Measurements from ENCODE around the gene OR56B4. TPM values are rescaled to one million over a fixed set of nuclear protein-coding genes. Genes with fewer than 3 reads are reported as not detected.

The OR56B4 gene
- total RNA-seq, 1 donor from 2014 or later: not detected

DNA sequence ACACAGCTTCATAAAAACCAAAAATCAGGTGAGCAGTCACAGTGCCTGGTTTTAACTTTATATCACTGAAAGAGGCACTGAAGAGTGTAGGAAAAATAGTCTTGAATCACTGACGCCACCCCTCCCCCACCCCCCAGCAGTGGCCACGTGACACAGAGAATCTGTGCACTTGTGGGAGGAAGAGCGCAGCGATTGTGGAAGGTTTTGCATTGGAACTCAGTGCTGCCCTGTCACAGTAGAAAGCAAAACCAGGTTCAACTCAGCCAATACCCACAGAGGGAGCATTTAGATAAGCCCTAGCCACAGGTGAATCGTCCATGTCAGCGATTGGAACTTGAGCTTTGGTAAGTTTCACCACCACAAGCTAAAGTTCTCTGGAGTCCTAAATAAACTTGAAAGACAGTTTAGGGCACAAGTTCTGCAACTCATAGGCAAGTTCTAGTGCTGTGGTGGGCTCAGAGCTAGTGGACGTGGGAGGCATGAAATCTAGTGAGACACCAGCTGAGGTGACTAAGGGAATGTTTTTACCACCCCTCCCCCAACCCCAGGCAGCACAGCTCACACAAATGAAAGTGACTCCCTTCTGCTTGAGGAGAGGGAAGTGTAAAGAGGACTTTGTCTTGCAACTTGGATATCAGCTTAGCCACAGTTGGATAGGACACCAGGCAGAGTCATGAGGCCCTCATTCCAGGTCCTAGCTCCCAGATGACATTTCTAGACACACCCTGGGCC, 49.3 kb downstream of the OR56B4 start:
- Mint-ChIP-seq H3K27me3 (ENCODE audit: insufficient read depth, low read depth) (no peaks in the 10 kb centered on the region), H3K9me3 (no peaks in the 10 kb centered on the region), H3K27ac (no peak overlapping the region), H3K36me3 (no peaks in the 10 kb centered on the region), H3K4me1 (peaks cover 4% of the 10 kb centered on the region), H3K4me3 (no peak overlapping the region)
- H3K27me3 ChIP-seq: no peaks in the 10 kb centered on the region
- no peaks in the 10 kb centered on the region for H3K36me3 ChIP-seq
- no peak for DNase-seq (ENCODE audit: low spot score)
- H2AFZ ChIP-seq (replicated peaks): no peak overlapping the region
- H3K9ac ChIP-seq: no peak overlapping the region
- no peak overlapping the region for H3K4me2 ChIP-seq
- H4K20me1 ChIP-seq (ENCODE audit: low read depth): no peaks in the 10 kb centered on the region
- TF ChIP-seq, protein P1, sequence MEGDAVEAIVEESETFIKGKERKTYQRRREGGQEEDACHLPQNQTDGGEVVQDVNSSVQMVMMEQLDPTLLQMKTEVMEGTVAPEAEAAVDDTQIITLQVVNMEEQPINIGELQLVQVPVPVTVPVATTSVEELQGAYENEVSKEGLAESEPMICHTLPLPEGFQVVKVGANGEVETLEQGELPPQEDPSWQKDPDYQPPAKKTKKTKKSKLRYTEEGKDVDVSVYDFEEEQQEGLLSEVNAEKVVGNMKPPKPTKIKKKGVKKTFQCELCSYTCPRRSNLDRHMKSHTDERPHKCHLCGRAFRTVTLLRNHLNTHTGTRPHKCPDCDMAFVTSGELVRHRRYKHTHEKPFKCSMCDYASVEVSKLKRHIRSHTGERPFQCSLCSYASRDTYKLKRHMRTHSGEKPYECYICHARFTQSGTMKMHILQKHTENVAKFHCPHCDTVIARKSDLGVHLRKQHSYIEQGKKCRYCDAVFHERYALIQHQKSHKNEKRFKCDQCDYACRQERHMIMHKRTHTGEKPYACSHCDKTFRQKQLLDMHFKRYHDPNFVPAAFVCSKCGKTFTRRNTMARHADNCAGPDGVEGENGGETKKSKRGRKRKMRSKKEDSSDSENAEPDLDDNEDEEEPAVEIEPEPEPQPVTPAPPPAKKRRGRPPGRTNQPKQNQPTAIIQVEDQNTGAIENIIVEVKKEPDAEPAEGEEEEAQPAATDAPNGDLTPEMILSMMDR (IDR thresholded peaks at IDR 0.05): no peak
- TF ChIP-seq EZH2 (IDR thresholded peaks at IDR 0.05) (no peak), EZH2phosphoT487 (IDR thresholded peaks at IDR 0.05) (no peak)
- H3K4me1 ChIP-seq: no peaks in the 10 kb centered on the region
- no peak overlapping the region for H3K27ac ChIP-seq
- H3K79me2 ChIP-seq (ENCODE audit: low read depth): no peaks in the 10 kb centered on the region
- no peaks in the 10 kb centered on the region for H3K9me3 ChIP-seq (ENCODE audit: low read depth)
- H3F3A ChIP-seq (ENCODE audit: low read depth): no peaks in the 10 kb centered on the region
- no peak overlapping the region for H3K4me3 ChIP-seq

Other genes starting within 250 kb of the OR56B4 start
- 0.46 TPM in 1 of 2 replicates, not detected in the other for gene OR52E8, start 250.0 kb upstream of the OR56B4 start, total RNA-seq (ENCODE audit: low replicate concordance)
- not detected in 2 replicates for gene OR52E4, start 227.1 kb upstream of the OR56B4 start, total RNA-seq (ENCODE audit: low replicate concordance)
- not detected in 2 replicates for gene OR52E5, start 214.5 kb upstream of the OR56B4 start, total RNA-seq (ENCODE audit: low replicate concordance)
- gene OR56A3, start 165.4 kb upstream of the OR56B4 start, total RNA-seq (ENCODE audit: low replicate concordance): not detected in 2 replicates
- gene OR56A5, start 139.2 kb upstream of the OR56B4 start, total RNA-seq (ENCODE audit: low replicate concordance): 0.40 TPM in 1 of 2 replicates, not detected in the other
- 2.3 TPM in 1 of 2 replicates, not detected in the other for gene OR52L1, start 120.7 kb upstream of the OR56B4 start, total RNA-seq (ENCODE audit: low replicate concordance)
- gene OR56A4, start 100.7 kb upstream of the OR56B4 start, total RNA-seq (ENCODE audit: low replicate concordance): 0.30 and 0.62 TPM in 2 replicates
- gene OR56A1, start 76.9 kb upstream of the OR56B4 start, total RNA-seq (ENCODE audit: low replicate concordance): 0.87 and 1.8 TPM in 2 replicates
- gene OR52B2, start 62.6 kb downstream of the OR56B4 start, total RNA-seq (ENCODE audit: low replicate concordance): not detected in 2 replicates
- gene OR52W1, start 91.5 kb downstream of the OR56B4 start, total RNA-seq (ENCODE audit: low replicate concordance): not detected in 2 replicates
- not detected in 2 replicates for gene C11orf42, start 97.9 kb downstream of the OR56B4 start, total RNA-seq (ENCODE audit: low replicate concordance)
- gene FHIP1B, start 127.0 kb downstream of the OR56B4 start, total RNA-seq (ENCODE audit: low replicate concordance): 12.0 and 38.7 TPM in 2 replicates
- 0.15 TPM in 1 of 2 replicates, not detected in the other for gene CNGA4, start 131.4 kb downstream of the OR56B4 start, total RNA-seq (ENCODE audit: low replicate concordance)
- gene CCKBR, start 152.2 kb downstream of the OR56B4 start, total RNA-seq (ENCODE audit: low replicate concordance): 8.2 and 14.3 TPM in 2 replicates
- 2.9 and 12.2 TPM in 2 replicates for gene CAVIN3, start 212.8 kb downstream of the OR56B4 start, total RNA-seq (ENCODE audit: low replicate concordance)